HG02938 (cell line): ENCODE results near the gene LIPC.

ENCODE experiments used
- ATAC-seq: cut with Tn5 transposase; IDR thresholded peaks from one replicate; pipeline ENCODE4 v1.9.1; 2021; ENCODE audit warnings: mild to moderate bottlenecking, moderate library complexity; ENCODE audit not compliant: unreplicated experiment

The LIPC gene

DNA sequence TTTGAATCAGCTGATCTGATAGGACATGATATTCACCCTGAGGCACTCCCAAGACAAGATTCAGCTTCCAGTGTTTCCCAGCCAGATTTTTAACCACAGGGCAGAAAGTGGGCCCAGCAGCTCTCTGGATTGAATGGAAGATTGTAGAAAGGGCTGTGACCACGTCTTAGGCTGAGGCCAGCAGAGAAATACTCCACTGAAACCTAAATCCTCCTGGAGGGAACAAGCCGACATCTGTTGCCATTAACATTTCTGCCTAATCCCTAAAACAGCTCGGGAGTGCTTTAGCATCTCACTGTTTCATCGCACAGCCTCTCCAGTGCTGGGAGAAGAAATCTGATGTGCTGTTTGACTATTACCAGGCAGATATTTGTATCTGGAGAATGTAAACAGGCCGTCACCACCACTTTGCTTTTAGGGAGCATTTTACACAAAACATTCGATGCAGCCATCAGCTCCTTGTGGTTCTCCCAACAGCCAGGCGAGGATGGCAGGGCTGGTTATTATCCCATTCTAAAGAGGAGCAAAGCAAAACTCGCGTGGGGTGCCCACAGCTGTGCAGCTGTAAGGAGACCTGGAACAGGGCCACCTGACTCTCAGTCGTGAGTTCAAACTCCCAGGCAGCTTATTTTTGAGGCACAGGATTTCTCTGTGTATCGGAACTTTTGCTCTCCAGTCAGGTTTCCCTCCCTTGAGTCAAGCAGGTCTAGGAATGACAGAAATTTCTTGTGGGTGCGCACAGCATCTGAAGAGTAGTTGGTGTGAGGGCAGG, 117.4 kb downstream of the LIPC start:
- no peak for ATAC-seq

DNA sequence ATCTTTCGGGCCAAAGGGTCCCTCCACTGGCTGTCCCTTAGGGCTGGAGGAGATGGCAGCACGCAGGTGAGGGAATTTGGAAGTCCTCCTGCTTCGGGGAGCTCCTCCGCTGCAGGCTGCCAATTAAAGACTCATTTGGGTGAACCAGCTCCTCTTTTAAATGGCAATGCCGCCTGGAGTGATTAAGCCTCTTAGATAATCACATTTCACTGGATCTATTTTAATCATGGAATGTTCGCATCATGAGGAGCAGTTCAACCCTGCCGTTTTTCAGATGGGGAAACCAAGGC, 117.9 kb downstream of the LIPC start:
- no peak for ATAC-seq

DNA sequence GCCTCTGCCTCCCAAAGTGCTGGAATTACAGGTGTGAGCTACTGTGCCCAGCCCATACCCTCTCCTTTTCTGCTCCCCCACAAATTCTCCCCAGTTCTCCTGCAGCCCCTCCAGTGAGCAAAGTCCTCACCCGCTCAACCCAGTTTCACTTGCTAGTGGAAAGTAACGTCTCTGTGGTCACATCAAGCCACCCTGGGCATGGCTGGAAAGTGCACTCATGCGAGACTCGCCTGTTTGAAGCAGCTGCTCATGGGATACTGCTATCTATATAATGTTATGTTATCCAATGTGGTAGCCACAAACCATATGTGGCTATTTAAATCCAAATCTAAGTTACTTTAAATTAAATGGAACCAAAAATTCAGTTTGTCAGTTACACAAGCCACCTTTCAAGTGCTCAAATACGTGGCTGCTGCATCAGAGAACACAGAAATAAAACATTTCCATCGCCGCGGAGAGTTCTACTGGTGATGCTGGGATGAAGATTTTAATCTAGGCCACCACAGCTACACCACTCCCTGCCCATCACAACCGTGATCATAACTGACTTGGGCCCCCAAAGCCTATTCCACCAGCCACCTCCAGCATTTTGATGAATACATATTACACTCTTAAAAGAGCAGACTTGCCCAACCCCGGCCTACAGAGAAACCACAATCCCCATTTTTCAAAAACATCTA, 119.4 kb downstream of the LIPC start:
- no peak for ATAC-seq

DNA sequence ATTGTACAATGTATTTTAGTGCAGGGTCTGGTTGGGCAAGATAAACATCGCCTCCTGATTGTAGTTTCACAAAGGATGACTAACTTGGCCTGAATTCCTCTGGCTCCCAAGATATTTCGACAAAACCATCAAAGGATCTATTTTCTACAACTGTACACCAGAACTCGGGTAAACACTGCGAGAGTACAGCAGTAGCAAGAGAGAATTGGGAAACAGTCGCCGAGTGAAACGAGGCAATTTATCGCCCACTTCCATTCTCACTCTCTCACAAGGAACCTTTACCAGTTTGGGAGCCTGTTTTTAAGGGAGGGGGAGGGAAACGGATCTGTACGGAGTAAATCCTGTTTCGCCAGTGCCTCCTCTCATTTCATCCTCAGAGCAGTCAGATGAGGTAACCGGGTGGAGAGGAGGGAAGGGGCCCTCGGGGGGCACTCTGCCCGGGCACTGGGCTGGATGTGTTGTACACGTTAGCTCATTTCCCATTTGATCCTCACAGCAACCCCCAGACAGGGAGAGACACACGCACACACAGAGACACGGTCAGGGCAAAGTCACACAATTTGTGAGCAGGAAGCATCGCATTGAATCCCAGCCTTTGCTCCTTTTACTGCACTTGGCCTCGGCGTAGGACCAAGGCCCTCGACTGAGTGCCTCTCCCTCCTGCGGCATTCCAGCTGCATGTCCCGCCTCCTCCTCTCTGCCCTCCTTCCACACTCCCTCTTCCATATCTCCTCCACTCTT, 120.1 kb downstream of the LIPC start:
- no peak for ATAC-seq

DNA sequence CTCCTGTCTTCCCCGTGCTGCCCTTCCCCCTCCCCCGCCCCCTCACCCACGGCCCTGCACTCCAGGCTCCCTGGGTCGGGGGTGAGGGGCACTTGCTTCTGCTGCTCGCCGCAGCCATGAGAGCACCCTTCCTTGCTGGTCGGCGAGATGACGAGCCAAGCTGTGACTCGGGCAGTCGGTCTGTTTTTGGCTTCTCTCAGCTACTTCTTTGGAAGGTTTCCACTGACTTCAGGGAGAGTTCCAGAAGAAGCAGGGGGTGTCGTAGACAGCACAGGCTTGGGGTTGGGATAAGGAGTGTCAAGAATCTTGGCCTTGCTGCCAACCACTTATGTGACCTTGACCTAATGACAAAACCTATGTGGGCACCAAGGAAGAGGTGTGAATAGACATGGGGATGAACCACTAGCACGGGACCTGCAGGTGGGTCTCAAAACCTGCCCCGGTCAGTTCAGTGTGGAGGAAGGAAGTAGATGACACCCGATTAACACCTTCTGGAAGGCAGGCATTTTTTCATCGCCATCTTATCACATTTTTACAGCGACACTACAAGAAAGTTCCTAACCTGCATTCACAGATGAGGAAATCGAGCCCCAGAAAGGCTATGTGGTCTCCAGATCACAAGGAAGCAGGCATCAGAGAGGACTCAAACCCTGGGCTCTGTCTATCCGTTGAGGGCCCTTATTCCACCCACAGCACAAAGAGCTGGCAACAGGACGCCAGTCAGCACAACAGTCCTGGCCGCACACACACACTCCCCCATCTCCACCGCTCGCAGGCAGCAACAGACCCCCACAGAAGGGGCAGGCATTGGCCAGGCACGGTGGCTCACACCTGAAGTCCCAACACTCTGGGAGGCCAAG, 120.9 kb downstream of the LIPC start:
- no peak for ATAC-seq

DNA sequence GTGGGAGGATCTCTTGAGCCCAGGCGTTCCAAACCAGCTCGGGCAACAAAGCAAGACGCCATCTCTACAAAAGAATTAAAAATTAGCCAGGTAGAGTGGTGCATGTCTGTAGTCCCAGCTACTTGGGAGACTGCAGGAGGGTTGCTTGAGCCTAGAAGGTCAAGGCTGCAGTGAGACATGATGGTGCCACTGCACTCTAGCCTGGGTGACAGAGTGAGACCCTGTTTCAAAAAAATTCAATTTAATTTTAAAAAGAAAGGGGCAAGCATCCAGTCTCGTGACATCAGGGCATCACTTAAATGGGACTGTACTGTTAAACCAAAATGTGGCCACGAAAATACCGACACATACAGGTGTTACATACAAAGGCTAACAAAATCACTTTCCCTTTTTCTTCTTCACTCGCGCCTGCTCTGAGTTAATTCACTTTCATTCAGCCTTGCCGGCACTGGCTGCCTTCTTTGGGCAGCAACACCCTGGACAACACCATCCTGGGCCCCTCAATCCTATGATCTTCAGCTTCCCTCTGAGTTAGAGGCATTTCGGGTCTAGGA, 121.7 kb downstream of the LIPC start:
- ATAC-seq = no peak

DNA sequence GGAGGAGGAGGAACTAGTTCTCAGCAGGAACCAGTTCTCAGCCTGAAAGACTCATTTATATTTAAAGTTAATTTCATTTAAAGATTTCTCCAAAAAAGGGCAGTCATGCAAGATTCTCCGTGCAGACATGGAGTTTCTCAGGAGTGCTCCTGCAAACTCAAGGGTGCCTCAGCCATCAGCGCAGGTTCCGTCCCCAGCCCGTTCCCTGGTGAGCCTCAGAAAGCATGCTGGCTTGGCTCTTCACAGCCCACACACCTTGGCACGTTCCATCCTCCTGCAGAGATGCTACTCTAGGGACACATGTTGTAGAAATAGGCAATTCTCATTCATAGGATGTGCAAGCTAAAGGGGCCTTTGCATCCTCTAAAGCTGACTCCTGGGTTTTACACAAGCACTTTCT, 123.0 kb downstream of the LIPC start:
- no peak for ATAC-seq

DNA sequence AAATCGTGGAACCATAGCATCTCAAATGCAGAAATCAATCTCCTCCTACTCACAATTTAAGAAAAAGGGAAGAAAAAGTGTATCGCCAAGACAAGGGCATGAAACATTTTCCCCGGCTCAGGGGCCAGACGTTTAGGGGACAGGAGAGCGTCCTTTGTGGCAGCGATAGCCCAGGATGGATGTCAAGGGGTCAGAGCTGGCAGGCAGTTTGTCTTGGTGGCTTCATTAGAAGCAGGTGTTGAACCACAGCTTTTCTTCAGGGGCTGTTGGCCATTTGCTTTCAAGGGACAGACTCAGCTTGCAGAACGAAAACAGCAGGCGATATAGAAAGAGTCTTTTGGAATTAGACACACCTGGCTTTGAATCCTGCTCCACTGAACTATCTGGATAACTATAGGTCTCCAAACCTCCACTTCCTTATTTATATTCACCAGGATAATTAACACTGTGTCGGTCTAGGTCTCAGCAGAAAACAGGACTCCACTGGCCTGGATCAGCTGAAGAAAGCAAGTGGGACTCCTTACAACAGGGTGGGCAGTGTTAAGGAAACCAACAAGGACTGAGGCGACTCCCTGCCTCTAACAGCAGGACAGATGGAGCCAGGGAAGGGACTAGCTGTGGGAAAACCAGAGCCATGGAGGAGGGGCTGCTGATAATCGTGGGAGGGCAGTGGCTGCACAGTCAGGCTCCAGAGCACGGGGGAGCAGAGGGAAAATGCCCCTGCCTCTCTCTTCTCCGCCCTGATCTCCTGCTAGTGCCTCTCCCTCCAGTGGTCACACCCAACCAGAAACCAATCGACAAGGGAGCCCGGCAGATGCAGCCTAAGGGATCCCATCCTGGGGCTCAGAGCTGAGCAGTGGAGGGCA, 123.6 kb downstream of the LIPC start:
- no peak for ATAC-seq

DNA sequence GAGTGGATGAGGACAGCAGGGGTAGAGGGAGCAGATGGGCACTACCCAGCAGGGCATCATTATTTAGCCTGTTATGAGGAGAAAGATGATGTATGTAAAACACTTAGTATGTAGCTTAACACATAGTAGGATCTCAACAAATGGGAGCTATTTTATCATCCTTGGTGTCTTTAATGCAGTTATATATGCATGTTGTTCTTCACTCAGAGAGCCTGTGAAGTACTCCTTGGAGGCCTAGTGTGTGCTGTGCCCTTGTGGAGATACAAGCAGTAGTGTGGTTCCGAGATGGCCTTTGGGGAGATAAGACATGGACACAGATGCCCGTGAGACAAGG, 124.2 kb downstream of the LIPC start:
- no peak for ATAC-seq

DNA sequence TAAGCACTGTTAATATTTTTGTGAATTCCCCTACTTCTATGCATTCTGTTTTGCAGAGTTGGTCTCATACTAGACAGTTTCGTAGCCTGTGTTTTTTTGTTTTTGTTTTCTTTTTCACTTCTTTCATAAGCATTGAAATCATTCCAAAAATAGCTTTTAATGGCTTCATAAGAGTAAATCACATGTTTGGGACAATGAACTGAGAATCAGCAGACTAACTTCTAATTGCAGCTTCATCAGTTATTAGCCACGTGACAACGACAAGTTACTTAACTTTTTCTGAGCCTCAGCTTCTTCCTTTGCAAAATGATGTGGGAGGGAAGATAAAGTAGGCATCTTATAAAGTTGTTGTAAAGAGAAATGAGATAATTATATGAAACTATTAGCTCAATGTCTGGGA, 124.8 kb downstream of the LIPC start:
- ATAC-seq = no peak

DNA sequence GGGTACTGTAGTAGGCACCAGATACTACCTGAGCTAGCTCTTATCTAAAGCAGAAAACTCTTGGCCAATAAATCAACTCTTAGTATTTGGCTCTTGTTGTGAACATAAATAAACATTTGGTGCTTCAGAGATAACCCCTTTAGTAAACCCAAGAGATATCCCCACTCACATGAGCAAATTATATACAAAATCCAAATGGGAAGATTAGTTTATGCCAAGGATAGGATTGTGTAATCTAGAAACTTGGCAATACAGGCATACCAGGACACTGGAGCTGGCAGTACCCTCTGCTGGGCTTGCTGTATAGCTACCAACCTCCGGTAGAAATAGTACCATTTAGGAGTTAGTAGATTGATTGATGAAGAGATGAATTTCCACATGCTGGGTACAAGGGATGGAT, 127.0 kb downstream of the LIPC start:
- ATAC-seq = no peak

DNA sequence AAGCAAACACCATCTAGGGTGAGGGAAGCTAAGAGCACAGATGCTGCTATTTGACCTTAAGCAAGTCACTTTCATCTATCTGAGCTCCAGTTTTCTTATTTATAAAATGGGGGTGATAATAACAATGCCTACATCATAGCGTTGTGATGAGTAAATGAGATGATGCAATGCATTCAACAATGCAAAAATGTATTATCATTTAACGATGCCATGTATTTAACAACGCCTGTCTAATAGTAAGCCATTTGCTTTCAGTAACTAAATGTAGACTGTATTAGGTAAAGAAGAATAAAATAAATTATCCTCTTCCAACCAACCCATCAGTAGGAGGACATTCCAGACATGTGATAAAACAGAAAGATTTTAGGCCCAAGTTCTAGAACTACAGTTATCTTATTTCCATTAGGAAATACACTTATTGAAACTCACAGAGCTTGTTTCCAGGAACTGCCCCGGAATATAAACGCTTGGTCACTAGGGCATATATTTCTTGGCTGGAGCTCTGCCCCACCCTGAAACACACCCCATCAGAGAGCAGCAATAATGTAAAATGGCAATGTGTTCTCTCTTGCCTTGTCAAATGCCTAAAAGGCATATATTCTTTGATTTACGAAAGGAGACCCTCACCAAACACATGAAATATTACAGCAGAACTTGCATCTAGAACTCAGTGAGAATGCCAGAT, 128.3 kb downstream of the LIPC start:
- ATAC-seq = no peak

DNA sequence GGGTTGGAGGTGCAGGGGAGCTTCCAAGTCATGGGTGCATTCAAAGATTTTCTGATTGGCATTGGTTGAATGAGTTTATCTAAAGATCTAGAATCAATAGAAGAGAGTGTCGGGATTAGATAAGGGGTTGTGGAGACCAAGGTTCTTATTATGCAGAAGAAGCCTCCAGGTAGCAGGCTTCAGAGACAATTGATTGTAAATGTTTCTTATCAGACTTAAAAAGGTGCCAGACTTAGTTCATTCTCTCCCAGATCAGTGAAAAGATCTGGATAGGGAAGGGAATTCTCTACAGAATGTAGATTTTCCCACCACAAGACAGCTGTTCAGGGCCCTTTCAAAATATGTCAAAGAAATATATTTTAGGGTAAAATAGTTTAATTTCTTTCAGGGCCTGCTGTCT, 129.5 kb downstream of the LIPC start:
- ATAC-seq = no peak

DNA sequence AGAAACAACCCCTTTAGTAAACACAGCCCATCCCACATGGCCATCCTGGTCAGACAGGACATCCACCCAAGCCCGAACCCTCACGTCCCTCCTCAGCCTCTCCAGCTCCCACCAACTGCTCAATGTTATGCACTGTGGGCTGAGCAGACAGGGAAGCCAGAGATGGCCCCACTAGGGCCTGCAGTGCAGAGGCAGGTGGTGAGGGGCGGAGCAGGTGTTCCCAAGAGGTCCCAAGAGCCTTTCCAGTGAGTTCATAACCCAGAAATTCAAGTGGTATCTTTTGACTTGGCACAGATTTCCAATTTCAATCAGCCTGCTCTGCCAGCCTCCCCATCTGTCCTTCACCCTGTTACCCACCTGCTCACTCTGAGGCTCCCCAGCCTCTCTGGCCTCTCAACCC, 130.3 kb downstream of the LIPC start:
- no peak for ATAC-seq

DNA sequence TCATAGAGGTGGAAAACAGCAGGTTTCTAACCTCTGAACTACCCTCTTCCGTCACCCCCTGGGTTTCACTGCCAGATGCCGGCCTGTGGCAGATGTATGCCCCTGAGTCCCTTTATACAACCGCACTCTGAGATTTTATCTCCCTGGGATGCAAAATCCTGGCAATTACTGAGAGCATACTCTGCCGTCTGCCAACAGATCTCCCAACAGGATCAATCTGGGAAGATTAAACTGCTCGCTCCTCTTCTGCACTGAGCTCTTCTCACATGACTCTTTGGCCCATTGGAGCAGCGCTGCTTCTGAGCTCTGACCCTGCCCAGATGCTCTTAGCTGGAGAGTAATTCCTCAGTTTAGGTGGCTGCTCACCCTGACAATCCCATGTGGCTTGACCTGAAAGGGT, 133.2 kb downstream of the LIPC start:
- ATAC-seq = no peak

DNA sequence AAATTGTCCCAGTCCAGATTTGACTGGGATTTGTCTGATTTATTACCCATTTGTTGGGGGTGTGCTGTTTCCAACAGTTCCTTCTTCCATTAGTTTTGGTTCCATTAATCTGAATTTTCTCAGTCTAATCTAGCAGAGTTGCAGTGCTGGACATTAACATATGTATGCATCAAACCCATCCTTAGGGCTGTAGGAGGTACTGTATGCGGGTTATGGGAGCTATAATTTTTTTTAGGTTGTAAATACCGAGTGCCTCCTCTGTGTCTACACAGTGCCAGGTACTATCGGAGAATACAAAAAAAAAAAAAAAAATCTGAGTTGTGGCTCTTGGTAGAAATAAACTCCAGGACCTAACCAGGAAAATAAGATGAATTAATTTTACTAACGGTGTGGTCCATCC, 133.8 kb downstream of the LIPC start:
- ATAC-seq = no peak

DNA sequence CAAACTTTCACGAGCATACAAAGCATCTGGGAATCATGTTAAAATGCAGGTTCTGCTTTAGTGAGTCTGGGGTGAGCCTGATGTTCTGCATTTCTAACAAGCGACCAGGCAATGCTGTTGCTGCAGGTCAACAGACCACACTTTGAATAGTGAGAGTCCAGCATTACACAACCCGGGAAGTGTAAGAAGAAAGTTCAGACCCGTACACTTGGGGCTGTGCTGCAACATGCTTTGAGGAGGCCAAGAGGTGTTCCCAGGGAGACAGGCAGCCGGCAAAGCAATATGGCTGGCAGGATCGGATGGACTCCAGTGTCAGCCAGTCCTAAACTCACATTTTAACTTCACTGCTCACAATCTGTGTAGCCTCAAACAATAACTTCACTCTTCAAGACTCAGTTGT, 134.2 kb downstream of the LIPC start:
- ATAC-seq = no peak

DNA sequence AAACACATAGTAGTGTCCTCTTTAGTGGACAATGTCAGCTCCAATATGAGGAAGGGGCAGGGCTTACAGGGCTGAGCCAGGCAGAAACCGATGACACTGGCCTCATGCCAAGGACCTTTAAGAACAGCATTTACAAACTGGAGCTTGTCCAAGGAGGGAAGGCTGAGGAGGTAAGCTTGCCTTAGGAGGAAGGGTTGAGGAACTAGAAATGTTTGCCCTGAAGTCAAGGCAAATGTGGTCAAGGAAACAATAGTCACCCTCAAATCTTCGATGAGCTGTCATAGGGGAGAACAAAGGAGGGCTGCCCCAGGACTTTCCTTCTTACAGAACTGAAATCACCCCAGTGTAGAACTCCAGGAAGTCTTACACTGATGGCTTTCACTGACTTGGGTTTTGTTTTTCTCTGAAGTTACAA, 136.4 kb downstream of the LIPC start:
- no peak for ATAC-seq

DNA sequence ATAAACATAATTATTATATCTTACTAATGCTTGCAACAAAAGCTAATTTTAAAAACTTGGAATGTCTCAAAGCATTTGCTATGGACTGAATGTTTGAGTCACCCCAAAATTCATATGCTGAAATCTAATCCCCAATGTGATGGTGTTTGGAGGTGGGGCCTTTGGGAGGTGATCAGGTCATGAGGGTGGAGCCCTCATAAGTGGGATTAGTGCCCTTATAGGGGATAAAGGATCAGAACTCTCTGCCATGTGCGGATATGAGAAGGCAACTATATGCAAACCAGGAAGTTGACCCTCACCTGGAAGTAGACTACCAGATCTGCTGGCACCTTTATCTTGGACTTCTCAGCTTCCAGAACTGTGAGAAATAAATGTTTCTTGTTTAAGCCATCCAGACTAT, 137.7 kb downstream of the LIPC start:
- no peak for ATAC-seq

DNA sequence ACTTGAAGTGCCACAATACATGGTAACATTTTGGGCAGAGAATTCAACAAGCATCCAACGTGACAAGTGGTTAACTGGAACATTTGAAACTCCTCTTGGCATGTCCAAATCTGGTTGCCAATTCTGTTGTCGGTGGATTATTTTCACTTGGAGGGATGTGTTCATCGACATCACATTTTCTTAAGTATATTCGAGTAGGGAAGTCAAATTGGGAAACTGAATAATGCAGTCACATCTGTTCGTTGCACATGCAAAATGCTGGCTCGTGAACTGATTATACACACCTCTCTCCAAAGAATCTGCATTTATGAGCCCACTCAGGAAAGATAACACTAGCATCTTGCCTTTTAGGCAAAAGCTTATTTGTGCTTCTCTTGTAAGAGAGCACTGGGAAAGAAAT, 139.7 kb downstream of the LIPC start:
- no peak for ATAC-seq
